Measurements from ENCODE around the gene OS9.

The OS9 gene

DNA sequence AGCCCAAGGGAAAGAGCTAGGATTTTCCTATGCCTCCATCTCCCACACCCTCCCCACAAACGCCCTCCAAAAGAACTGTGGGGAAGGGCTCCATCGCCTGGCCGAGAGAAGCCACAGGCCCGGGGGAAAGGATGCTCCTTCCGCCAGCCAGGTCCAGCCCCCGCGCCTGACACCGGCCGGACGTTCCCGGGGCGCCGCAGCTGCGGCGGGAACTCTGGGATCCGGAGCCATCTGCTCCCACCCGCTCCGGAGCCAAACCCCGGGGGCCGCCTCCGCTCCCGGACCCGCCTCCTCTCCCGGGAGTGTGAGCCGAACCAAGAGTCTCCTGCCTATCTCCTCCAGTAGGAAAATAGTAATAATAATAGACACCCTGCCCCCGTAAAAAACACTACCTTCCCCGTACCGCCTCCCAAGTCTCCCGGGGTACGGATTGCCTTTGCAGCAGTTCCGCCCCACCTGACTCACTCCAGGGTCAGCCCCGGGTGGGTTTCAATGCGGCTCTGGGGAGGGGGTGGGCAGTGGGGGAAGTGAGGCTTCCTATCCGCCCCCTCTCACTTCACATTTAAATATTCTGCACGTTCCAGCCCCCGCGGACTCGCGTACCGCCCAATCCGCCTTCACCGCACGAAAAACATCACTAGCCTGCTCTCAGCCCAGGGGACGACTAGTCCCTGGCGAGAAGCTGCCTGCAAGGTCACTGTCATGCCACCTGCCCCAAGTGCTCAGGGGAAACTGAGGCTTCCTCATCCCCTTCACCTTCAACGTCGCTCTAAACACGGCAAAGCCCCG is 42.2 kb downstream of the OS9 start:
- DNase-seq (ENCODE audit: low spot score), result no peak

DNA sequence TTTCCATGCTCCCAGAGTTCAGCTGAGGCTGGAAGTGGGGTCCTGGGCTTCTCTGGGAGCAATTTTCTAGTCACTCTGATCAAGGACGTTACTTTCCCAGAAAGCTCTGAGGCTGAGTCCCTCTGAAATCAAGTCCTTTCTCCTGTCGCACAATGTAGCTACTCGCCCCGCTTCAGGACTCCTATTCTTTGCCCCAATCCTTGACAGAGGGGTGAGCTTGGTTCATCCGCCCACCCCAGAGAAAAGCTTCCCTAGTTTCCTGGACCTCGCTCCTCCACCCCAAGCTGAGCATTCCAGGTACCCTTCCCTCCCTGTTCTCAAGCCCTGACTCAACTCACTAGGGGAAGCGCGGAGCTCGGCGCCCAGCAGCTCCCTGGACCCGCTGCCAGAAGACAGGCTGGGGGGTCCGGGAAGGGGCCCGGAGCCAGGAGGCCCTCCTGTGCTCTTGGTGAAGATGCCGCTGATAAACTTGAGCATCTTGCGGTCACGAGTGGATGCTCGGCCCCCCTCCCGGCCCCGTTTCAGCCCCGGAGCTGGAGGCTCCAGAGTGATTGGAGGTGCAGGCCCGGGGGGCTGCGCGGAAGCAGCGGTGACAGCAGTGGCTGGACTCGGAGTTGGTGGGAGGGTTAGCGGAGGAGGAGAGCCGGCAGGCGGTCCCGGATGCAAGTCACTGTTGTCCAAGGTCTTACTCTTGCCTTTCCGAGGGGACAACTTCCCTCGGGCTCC is 43.0 kb downstream of the OS9 start:
- DNase-seq (ENCODE audit: low spot score), result no peak

DNA sequence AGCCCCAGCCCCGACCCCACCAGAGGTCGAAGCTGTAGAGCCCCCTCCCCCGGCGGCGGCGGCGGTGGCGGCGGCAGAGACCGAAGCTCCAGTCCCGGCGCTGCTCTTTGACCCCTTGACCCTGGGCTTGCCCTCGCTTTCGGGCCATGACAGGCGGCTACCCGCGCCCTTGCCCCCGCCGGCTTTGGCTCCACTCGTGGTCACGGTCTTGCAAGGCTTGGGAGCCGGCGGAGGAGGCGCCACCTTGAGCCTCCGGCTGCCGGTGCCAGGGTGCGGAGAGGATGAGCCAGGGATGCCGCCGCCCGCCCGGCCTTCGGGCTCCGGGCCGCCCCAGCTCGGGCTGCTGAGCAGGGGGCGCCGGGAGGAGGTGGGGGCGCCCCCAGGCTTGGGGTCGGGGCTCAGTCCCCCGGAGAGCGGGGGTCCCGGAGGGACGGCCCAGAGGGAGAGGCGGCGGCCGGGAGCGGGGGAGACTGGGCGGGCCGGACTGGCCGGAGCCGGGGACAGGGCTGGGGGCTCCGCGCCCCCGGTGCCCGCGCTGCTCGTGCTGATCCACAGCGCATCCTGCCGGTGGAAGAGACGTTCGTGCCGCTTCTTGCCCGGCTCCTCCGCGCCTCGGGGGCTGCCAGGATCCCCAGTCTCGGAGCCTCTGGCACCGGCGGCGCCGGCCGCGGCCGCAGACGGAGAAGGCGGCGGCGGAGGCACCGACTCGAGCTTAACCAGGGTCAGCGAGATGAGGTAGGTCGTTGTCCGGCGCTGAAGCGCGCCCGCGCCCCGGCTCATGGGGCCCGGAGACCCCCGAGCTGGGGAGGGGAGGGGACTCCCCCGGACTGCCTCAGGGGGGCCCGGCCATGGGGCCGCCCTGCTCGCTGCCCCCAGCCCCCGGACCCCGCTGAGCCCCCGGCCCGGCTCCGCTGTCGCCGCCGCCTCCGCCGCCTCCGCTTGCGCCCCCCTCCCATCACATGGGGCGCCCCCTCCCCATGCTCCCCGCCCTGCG is 43.8 kb downstream of the OS9 start:
- no peak for DNase-seq (ENCODE audit: low spot score)

- DNase-seq (ENCODE audit: low spot score), result no peak
These were observed 44.8 kb downstream of the OS9 start, which contains the start of gene AGAP2 for GRCh38 chr12:57738661-57739237. Gene AGAP2, minus strand, starts transcription at chr12:57738742. Its CDS starts 496 bp downstream, at chr12:57738246.

DNA sequence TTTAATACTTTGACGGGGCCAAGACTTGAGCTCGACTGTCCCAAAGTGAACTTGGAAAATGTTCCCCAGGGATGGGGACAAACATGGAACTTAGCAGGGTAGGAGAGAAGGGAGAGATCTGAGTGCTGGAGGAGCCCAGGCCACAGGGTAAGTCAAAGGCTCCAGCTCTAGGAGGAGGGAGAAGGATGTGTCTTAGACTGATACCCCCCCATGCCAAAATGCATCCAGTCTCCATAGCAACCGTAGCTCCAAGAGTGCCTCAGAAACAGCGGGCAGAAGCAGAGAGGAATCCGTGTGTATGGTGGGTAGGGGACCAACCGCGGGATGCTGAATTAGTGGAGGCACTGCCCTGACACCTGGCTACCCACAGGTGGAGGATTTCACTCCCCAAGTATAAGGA is 45.5 kb downstream of the OS9 start:
- no peak for DNase-seq (ENCODE audit: low spot score)

GRCh38 chr12:57739914-57740538 is 46.1 kb downstream of the OS9 start:
- DNase-seq (ENCODE audit: low spot score), result no peak

GRCh38 chr12:57740656-57741412 is 46.9 kb downstream of the OS9 start:
- no peak for DNase-seq (ENCODE audit: low spot score)

GRCh38 chr12:57741413-57741789 is 47.5 kb downstream of the OS9 start:
- DNase-seq (ENCODE audit: low spot score), result no peak

- DNase-seq (ENCODE audit: low spot score), result no peak
These were observed 48.2 kb downstream of the OS9 start for GRCh38 chr12:57741844-57742738.

GRCh38 chr12:57743769-57744168 is 49.8 kb downstream of the OS9 start:
- DNase-seq (ENCODE audit: low spot score), result no peak

GRCh38 chr12:57744194-57744776 is 50.4 kb downstream of the OS9 start:
- DNase-seq (ENCODE audit: low spot score), result no peak

DNA sequence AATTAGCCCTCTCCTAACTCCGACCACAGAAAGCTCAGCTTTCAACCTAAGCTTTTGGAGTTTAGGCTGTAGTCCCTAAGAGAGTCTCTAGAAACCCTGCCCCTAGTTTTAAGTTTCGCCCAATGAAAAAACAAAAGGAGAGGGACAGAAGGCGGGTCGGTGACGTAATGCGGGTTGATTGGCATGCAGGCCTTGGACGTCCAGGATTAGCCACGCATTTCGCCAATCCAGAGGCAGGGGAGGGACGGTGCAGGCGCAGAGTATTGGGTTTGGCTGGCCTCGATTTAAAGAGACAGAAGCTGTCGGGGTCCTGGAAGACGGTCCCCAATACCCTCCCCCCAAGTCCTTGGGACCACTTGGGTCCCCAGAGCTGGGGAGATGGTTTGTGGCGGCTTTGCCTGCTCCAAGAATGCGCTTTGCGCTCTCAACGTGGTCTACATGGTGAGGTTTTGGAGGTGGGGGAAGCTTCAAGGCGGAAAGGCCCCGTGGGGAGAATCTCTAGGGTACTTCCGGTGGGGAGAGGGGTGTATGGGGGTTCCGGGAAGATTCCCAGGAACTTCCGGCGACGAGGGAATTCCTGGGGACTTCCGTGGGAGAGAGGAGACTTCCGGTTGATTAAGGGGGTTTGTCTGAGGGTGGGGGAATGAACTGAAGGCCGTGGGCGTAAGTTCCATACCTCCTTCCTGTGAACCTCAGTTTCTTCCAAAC is 51.0 kb downstream of the OS9 start, which contains the start of gene TSPAN31:
TSS of gene TSPAN31 (plus strand) at position 263 of the 708 bp plus-strand sequence. CDS start at position 379, 116 bp downstream.
- DNase-seq (ENCODE audit: low spot score), result peak; percentile 97

DNA sequence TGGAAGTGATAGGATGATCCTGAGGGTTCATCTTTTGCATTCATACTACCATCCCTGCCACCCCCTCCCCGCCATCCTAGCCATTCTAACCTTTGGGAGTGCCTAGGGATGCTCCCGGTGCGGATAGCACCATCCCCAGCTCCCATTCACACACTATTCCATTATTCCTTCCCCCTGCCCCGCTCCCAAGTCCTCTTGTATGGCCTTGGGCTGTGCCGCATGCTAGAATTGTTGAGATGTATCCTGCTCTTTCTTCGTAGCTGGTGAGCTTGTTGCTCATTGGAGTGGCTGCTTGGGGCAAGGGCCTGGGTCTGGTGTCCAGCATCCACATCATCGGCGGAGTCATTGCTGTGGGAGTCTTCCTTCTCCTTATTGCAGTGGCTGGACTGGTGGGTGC is 51.6 kb downstream of the OS9 start:
- DNase-seq (ENCODE audit: low spot score), result no peak

GRCh38 chr12:57746025-57746424 is 52.1 kb downstream of the OS9 start:
- no peak for DNase-seq (ENCODE audit: low spot score)

DNA sequence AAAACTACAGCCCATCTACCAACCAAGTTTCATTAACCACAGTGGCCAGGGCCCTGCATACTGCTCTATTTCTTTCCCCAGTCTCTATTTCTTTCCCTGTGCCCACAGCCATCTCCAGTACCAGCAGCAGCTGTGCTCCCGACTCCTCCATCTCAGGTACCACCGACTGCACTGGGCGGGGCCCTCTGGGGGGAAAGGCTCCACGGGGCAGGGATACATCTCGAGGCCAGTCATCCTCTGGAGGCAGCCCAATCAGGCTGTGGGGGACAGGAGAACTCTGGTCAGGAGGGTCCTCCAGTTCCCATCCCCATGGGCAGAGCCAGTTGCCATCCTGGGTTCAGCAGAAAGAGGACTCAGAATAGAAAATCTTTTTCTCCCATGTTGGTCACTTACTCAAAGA is 55.1 kb downstream of the OS9 start:
- DNase-seq (ENCODE audit: low spot score), result no peak

GRCh38 chr12:57750561-57751431 is 56.9 kb downstream of the OS9 start:
- no peak for DNase-seq (ENCODE audit: low spot score)

DNA sequence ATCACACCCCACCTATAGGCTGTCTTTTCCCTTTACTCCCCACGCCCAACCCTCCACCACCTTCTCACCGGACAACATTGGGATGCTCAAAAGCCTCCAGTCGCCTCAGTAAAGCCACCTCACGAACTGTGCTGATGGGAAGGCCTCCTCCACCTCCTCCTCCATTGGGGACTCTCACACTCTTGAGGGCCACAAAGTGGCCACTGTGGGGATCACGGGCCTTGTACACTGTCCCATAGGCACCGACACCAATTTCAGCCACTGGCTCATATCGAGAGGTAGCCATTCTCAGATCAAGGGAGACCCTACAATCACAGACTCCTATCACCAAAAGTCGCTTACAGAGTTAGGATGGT is 57.5 kb downstream of the OS9 start:
- DNase-seq (ENCODE audit: low spot score), result no peak

Measured in kidney tubule cell (primary cell).